Measurements from ENCODE around the gene AKT1S1. TPM values are rescaled to one million over a fixed set of nuclear protein-coding genes. Genes with fewer than 3 reads are reported as not detected.

AKT1S1 gene
- total and polyA plus RNA-seq, 7 donors: 48.0 to 103 (median 57.7) TPM

- intact Hi-C loops (cut with DNase I): no loop called here
- Histone ChIP-seq H3K27me3 (ENCODE audit: insufficient read depth in 3 of 3, low read length in 2 of 3) (no peaks in the 10 kb centered on the region), H3K36me3 (ENCODE audit: insufficient read depth in 1 of 2, low read depth in 1 of 2) (no peaks in the 10 kb centered on the region), H3K4me3 (no peak within 1 kb of the TSS), H3K27ac (no peak within 1 kb of the TSS), H3K9me3 (no peaks in the 10 kb centered on the region), H3K4me1 (no peaks in the 10 kb centered on the region)
- TF ChIP-seq CTCF (IDR thresholded peaks at IDR 0.05): no peak
- DNase-seq: no peak
- ATAC-seq: peak in 1 of 4 donors; percentile 11
- 30 to 34% (median 33%) methylated on average over 20 of the region's 20 CpGs for WGBS, 3 donors
These were observed 19.9 kb upstream of the AKT1S1 start, which contains the start of gene IL4I1 for GRCh38 chr19:49896863-49897621. Gene IL4I1 (minus strand): TSS chr19:49896887. CDS start chr19:49896160, 727 bp downstream.

- DNase-seq: no peak
- intact Hi-C loops (cut with DNase I): no loop called here
- no peak overlapping the region for H3K27ac ChIP-seq
- H3K27me3 ChIP-seq (ENCODE audit: insufficient read depth in 3 of 3, low read length in 2 of 3): no peaks in the 10 kb centered on the region
- no peaks in the 10 kb centered on the region for H3K9me3 ChIP-seq
- ATAC-seq: no peak
- WGBS, 3 donors: 65 to 69% (median 69%) methylated on average over 17 of the region's 17 CpGs
- TF ChIP-seq CTCF (IDR thresholded peaks at IDR 0.05): no peak
- H3K36me3 ChIP-seq (ENCODE audit: insufficient read depth in 1 of 2, low read depth in 1 of 2): no peaks in the 10 kb centered on the region
- no peak overlapping the region for H3K4me3 ChIP-seq
- no peaks in the 10 kb centered on the region for H3K4me1 ChIP-seq
These were observed 18.6 kb upstream of the AKT1S1 start for GRCh38 chr19:49895566-49896297.

GRCh38 chr19:49894879-49895565, 17.9 kb upstream of the AKT1S1 start:
- WGBS, 3 donors: 78 to 85% (median 81%) methylated on average over 17 of the region's 17 CpGs
- Histone ChIP-seq H3K4me1 (peaks cover 5% of the 10 kb centered on the region), H3K27ac (no peak overlapping the region), H3K9me3 (no peaks in the 10 kb centered on the region), H3K27me3 (ENCODE audit: insufficient read depth in 3 of 3, low read length in 2 of 3) (no peaks in the 10 kb centered on the region), H3K36me3 (ENCODE audit: insufficient read depth in 1 of 2, low read depth in 1 of 2) (no peaks in the 10 kb centered on the region), H3K4me3 (no peak overlapping the region)
- no peak for TF ChIP-seq CTCF (IDR thresholded peaks at IDR 0.05)
- intact Hi-C loops (cut with DNase I): loop anchor here in 1 of 2 donors (5.0 kb wide), 1 partner anchor 32 kb away; the partner anchor contains the start of genes ATF5 and NUP62
- no peak for ATAC-seq
- no peak for DNase-seq

GRCh38 chr19:49894011-49894664, 17.0 kb upstream of the AKT1S1 start:
- intact Hi-C loops (cut with DNase I): loop anchor here in 1 of 2 donors (5.0 kb wide), 1 partner anchor 33 kb away; the partner anchor contains the start of genes ATF5 and NUP62
- peaks cover 0 to 4% of the 10 kb centered on the region in 2 donors for H3K36me3 ChIP-seq (ENCODE audit: insufficient read depth in 1 of 2, low read depth in 1 of 2)
- ATAC-seq (no peak), DNase-seq (no peak)
- no peak overlapping the region for H3K4me3 ChIP-seq
- H3K27ac ChIP-seq: no peak overlapping the region
- no peaks in the 10 kb centered on the region for H3K9me3 ChIP-seq
- WGBS, 3 donors: 88 to 96% (median 90%) methylated on average over 18 of the region's 18 CpGs
- peaks cover 9% of the 10 kb centered on the region for H3K4me1 ChIP-seq
- H3K27me3 ChIP-seq (ENCODE audit: insufficient read depth in 3 of 3, low read length in 2 of 3): no peaks in the 10 kb centered on the region
- no peak for TF ChIP-seq CTCF (IDR thresholded peaks at IDR 0.05)

Data from psoas muscle (tissue), 8 donors.